ENCODE data around the gene PUM1.

DNA sequence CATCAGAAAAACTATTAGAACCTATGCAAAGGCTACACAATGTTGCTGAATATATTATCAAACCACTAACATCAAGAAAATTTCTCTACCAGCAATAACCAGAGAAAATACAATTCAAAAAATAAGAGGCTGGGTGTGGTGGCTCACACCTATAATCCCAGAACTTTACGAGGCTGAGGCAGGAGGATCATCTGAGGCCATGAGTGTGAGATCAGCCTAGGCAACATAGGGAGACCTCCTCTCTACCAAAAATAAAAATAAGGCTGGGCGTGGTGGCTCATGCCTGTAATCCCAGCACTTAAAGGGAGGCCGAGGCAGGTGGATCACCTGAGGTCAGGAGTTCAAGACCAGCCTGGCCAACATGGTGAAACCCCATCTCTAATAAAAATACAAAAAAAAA, 16.9 kb upstream of the PUM1 start:
- TF ChIP-seq, protein P1, sequence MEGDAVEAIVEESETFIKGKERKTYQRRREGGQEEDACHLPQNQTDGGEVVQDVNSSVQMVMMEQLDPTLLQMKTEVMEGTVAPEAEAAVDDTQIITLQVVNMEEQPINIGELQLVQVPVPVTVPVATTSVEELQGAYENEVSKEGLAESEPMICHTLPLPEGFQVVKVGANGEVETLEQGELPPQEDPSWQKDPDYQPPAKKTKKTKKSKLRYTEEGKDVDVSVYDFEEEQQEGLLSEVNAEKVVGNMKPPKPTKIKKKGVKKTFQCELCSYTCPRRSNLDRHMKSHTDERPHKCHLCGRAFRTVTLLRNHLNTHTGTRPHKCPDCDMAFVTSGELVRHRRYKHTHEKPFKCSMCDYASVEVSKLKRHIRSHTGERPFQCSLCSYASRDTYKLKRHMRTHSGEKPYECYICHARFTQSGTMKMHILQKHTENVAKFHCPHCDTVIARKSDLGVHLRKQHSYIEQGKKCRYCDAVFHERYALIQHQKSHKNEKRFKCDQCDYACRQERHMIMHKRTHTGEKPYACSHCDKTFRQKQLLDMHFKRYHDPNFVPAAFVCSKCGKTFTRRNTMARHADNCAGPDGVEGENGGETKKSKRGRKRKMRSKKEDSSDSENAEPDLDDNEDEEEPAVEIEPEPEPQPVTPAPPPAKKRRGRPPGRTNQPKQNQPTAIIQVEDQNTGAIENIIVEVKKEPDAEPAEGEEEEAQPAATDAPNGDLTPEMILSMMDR (IDR thresholded peaks at IDR 0.05), result no peak
- TF ChIP-seq POLR2A (IDR thresholded peaks at IDR 0.05), result no peak

All from prostate gland (tissue), 2 donors.